Measurements from ENCODE around the gene PCCA. TPM values are rescaled to one million over a fixed set of nuclear protein-coding genes. Genes with fewer than 3 reads are reported as not detected.

Gene PCCA
- total RNA-seq, 1 donor from 2014 or later, result 33.4 TPM

- H3K27me3 ChIP-seq, result no peaks in the 10 kb centered on the region
- no peak overlapping the region for H3K27ac ChIP-seq
- DNase-seq (ENCODE audit: extremely low spot score in 2 of 2), result no peak
- no peak overlapping the region for H3K4me3 ChIP-seq
- no peaks in the 10 kb centered on the region for H3K36me3 ChIP-seq
- H3K9me3 ChIP-seq, result no peaks in the 10 kb centered on the region
- TF ChIP-seq CTCF (IDR thresholded peaks at IDR 0.05) (no peak), POLR2AphosphoS5 (IDR thresholded peaks at IDR 0.05; ENCODE audit: insufficient read depth in 1 of 2, low read depth in 1 of 2) (no peak), POLR2A (IDR thresholded peaks at IDR 0.05) (no peak)
- no peaks in the 10 kb centered on the region for H3K4me1 ChIP-seq
- intact Hi-C loops (cut with DNase I), result no loop called here
Measured at GRCh38 chr13:100300708-100301107, 211.8 kb downstream of the PCCA start.

- Histone ChIP-seq H3K9me3 (no peaks in the 10 kb centered on the region), H3K36me3 (no peaks in the 10 kb centered on the region), H3K27ac (no peak overlapping the region), H3K4me1 (no peaks in the 10 kb centered on the region), H3K27me3 (no peaks in the 10 kb centered on the region), H3K4me3 (no peak overlapping the region)
- no peak for DNase-seq (ENCODE audit: extremely low spot score in 2 of 2)
- TF ChIP-seq POLR2AphosphoS5 (IDR thresholded peaks at IDR 0.05; ENCODE audit: insufficient read depth in 1 of 2, low read depth in 1 of 2) (no peak), POLR2A (IDR thresholded peaks at IDR 0.05) (no peak), CTCF (IDR thresholded peaks at IDR 0.05) (no peak)
- intact Hi-C loops (cut with DNase I), result no loop called here
Measured at GRCh38 chr13:100301418-100301817, 212.5 kb downstream of the PCCA start.

- Histone ChIP-seq H3K9me3 (no peaks in the 10 kb centered on the region), H3K27me3 (no peaks in the 10 kb centered on the region), H3K4me3 (no peak overlapping the region), H3K27ac (no peak overlapping the region), H3K36me3 (no peaks in the 10 kb centered on the region), H3K4me1 (no peaks in the 10 kb centered on the region)
- DNase-seq (ENCODE audit: extremely low spot score in 2 of 2), result no peak
- TF ChIP-seq POLR2A (IDR thresholded peaks at IDR 0.05) (no peak), POLR2AphosphoS5 (IDR thresholded peaks at IDR 0.05; ENCODE audit: insufficient read depth in 1 of 2, low read depth in 1 of 2) (no peak), CTCF (IDR thresholded peaks at IDR 0.05) (no peak)
- intact Hi-C loops (cut with DNase I), result no loop called here
Measured at GRCh38 chr13:100302391-100302790, 213.5 kb downstream of the PCCA start.

DNA sequence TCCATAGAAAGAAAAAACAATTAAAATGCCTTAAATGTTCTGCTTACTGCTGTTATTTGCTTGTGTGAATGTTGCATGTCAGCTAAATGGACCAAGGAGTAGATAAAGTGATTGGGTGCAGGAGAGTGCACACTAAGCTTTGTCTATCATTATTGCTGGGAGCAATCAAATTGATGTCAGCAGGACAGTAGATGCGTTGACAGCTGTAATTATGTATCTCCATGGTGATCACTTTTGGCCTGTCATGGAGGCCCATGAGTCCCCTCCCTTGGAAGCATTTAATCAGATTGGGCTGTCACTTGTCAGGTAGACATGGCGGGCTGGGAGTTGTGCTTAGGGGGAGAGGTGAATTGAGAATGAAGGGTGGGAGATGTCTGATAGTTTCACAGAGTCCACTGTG is 215.3 kb downstream of the PCCA start:
- intact Hi-C loops (cut with DNase I), result no loop called here
- H3K4me3 ChIP-seq, result no peak overlapping the region
- H3K27ac ChIP-seq, result no peak overlapping the region
- no peak for DNase-seq (ENCODE audit: extremely low spot score in 2 of 2)
- no peaks in the 10 kb centered on the region for H3K36me3 ChIP-seq
- no peaks in the 10 kb centered on the region for H3K4me1 ChIP-seq
- H3K9me3 ChIP-seq, result no peaks in the 10 kb centered on the region
- no peaks in the 10 kb centered on the region for H3K27me3 ChIP-seq
- no peak for TF ChIP-seq CTCF (IDR thresholded peaks at IDR 0.05)
- TF ChIP-seq POLR2AphosphoS5 (IDR thresholded peaks at IDR 0.05; ENCODE audit: insufficient read depth in 1 of 2, low read depth in 1 of 2), result no peak
- TF ChIP-seq POLR2A (IDR thresholded peaks at IDR 0.05), result no peak

- no peak for TF ChIP-seq POLR2A (IDR thresholded peaks at IDR 0.05)
- TF ChIP-seq CTCF (IDR thresholded peaks at IDR 0.05), result no peak
- no peak for TF ChIP-seq POLR2AphosphoS5 (IDR thresholded peaks at IDR 0.05; ENCODE audit: insufficient read depth in 1 of 2, low read depth in 1 of 2)
- no peaks in the 10 kb centered on the region for H3K9me3 ChIP-seq
- no peaks in the 10 kb centered on the region for H3K36me3 ChIP-seq
- no peak for DNase-seq (ENCODE audit: extremely low spot score in 2 of 2)
- H3K4me1 ChIP-seq, result no peaks in the 10 kb centered on the region
- H3K27ac ChIP-seq, result no peak overlapping the region
- H3K27me3 ChIP-seq, result no peaks in the 10 kb centered on the region
- H3K4me3 ChIP-seq, result no peak overlapping the region
- intact Hi-C loops (cut with DNase I), result no loop called here
Measured at GRCh38 chr13:100305398-100305797, 216.5 kb downstream of the PCCA start.

Data from vagina (tissue), 2 donors.